ENCODE measurements around the gene EEFSEC. TPM values are rescaled to one million over a fixed set of nuclear protein-coding genes. Genes with fewer than 3 reads are reported as not detected.

Gene EEFSEC
- total and polyA plus RNA-seq, 11 donors = 17.5 to 48.0 (median 22.5) TPM

DNA sequence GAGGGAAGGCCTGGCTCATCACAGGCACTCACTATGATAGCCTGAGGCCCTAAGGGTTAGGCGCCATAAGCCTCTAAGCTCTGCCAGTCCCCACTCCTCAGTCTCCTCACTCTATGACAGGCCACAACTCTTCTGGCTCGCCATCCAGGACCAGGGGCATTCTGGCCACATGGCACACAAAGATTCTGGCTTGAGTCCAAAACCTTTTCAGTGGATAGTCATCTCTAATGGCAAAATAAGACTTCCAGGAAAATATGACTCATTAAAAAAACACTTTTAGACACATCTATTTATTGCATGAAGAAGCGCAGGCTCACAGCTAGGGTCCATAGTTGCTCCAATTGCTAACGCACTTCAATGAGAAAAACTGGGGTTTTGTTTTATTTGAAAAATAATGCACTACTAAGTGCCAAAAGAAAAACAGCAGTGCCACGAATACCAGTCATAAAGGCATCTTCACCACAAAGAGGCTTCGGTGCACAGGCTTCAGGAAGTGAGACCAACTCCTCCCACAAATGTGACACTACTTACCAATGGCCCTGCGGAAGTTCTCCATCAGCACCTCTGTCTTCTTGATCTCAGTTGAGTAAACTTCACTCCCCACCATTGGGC lies 40.8 kb upstream of the EEFSEC start:
- no peaks in the 10 kb centered on the region for H3K9me3 ChIP-seq
- WGBS, 4 donors = 78 to 91% (median 86%) methylated on average over 7 of the region's 7 CpGs
- peaks cover 0 to 21% (median 7%) of the 10 kb centered on the region in 12 donors for H3K4me1 ChIP-seq
- intact Hi-C loops (cut with DNase I) = no loop called here
- H3K27me3 ChIP-seq = no peaks in the 10 kb centered on the region
- ATAC-seq (peak in 3 of 4 donors; percentile 17 to 39 (median 22)), DNase-seq (no peak)
- peaks cover 0 to 79% (median 32%) of the 10 kb centered on the region in 9 donors for H3K36me3 ChIP-seq
- H3K4me3 ChIP-seq = no peak overlapping the region
- peak overlapping the region in 1 of 12 donors; percentile 73 for H3K27ac ChIP-seq
- TF ChIP-seq CTCF (IDR thresholded peaks at IDR 0.05) = no peak
- no peak for TF ChIP-seq POLR2A (IDR thresholded peaks at IDR 0.05)

DNA sequence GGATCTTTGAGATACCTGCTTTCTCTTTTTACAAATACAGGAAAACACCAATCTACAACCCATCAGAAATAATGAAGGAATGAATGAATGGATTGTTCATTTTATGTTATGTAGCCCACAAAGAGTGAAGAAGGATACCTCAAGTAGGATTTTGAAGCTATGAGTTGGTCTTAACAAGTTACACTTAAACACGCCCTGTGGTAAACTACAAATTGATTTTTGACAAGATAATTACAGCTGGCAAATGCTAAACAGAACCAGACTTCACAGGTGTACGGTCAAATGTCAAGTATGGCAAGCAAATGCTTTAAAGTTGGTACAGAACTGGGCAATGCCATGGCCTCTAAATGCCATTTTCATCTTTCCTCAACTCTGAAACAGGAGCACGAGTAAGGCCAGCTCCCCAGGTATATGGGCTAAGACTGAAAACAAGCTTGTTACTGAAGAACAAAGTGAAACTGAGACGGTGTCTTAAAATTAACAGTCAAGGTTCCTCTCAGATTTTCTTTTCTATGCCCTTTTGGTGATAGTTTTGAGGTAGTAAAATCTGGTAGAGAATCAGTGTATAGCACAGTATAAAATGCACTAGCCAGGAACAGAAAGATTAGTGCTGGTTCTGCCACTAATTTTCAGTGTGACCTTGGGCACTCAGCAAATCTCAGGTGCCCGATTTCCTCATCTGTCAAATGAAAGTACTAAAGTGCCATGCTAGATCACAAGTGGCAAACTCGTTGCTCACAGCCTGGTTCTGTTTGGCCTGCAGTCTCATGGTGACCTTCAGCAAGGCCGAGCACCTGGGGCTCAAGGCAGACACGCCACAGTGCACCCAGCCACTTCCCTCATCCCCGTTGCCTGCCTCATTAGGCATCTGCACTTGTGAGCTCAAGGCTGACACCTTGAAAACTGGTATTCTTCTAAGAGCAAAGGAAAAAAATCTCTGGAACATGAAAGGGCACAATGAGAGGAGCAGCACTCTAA lies 39.2 kb upstream of the EEFSEC start:
- peaks cover 0 to 20% (median 2%) of the 10 kb centered on the region in 12 donors for H3K4me1 ChIP-seq
- H3K36me3 ChIP-seq = peaks cover 0 to 89% (median 31%) of the 10 kb centered on the region in 9 donors
- peak overlapping the region in 8 of 12 donors; percentile 1 to 56 (median 32) for H3K27ac ChIP-seq
- no peaks in the 10 kb centered on the region for H3K9me3 ChIP-seq
- no peak for TF ChIP-seq CTCF (IDR thresholded peaks at IDR 0.05)
- TF ChIP-seq POLR2A (IDR thresholded peaks at IDR 0.05) = no peak
- DNase-seq = peak in 1 of 5 donors; percentile 47
- intact Hi-C loops (cut with DNase I) = no loop called here
- no peaks in the 10 kb centered on the region for H3K27me3 ChIP-seq
- WGBS, 4 donors = 71 to 83% (median 74%) methylated on average over 9 of the region's 9 CpGs
- no peak overlapping the region for H3K4me3 ChIP-seq
- peak in 3 of 4 donors; percentile 76 to 79 (median 77) for ATAC-seq

GRCh38 chr3:128122013-128122412 lies 31.3 kb upstream of the EEFSEC start:
- intact Hi-C loops (cut with DNase I) = loop anchor here in 2 of 10 donors (2.0 to 5.0 kb wide), 2 partner anchors 31 to 45 kb away; partner anchors contain the start of gene EEFSEC (in 1 of the 2)
- no peak for DNase-seq
- peaks cover 0 to 15% (median 11%) of the 10 kb centered on the region in 12 donors for H3K4me1 ChIP-seq
- 95 to 100% (median 96%) methylated on average over 1 of the region's 1 CpG for WGBS, 4 donors
- TF ChIP-seq CTCF (IDR thresholded peaks at IDR 0.05) (no peak), POLR2A (IDR thresholded peaks at IDR 0.05) (no peak)
- no peak for ATAC-seq
- peaks cover 0 to 18% (median 5%) of the 10 kb centered on the region in 9 donors for H3K36me3 ChIP-seq
- H3K27me3 ChIP-seq = no peaks in the 10 kb centered on the region
- H3K9me3 ChIP-seq = no peaks in the 10 kb centered on the region
- peak overlapping the region in 1 of 12 donors; percentile 97 for H3K4me3 ChIP-seq
- no peak overlapping the region for H3K27ac ChIP-seq

DNA sequence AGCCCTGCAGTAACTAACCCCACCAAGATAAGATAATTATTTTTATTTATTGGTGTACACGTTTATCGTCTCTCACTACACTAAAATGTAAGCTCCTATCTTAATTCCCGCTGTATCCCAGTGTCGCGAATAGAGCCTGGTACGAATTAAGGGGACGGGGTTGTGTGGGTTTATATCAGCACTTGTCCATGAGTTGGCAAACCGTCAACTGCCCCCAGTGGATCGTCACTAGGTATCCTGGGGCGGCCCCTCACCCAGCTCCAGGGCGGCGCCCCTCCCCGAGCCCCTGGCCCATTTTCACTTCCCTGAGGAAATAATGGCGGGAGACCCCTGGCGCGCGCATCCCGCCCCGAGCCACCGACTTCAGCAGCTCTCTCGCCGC lies 30.1 kb upstream of the EEFSEC start:
- Histone ChIP-seq H3K36me3 (peaks cover 0 to 7% (median 0%) of the 10 kb centered on the region in 9 donors), H3K4me3 (peak overlapping the region; percentile 70 to 98 (median 86)), H3K27me3 (no peaks in the 10 kb centered on the region), H3K9me3 (no peaks in the 10 kb centered on the region), H3K4me1 (peaks cover 0 to 15% (median 11%) of the 10 kb centered on the region in 12 donors), H3K27ac (peak overlapping the region in 11 of 12 donors; percentile 59 to 90 (median 81))
- ATAC-seq = no peak
- no peak for DNase-seq
- TF ChIP-seq CTCF (IDR thresholded peaks at IDR 0.05) (no peak), POLR2A (IDR thresholded peaks at IDR 0.05) (no peak)
- intact Hi-C loops (cut with DNase I) = loop anchor here in 4 of 10 donors (1.0 to 5.0 kb wide), 3 partner anchors 30 to 46 kb away; partner anchors contain the start of gene EEFSEC (in 3 of the 4)
- 1 to 2% (median 1%) methylated on average over 22 of the region's 22 CpGs for WGBS, 4 donors
